AG10803 (cell line): Measurements from ENCODE around the gene ZNF624.

Experiments used
- DNase-seq: peaks from one replicate; pipeline ENCODE4 v3.0.0; 2010; ENCODE audit warnings: low read depth
- H3K4me3 ChIP-seq: 2 replicates; pipeline ENCODE4 v1.5.1; 2011; ENCODE audit warnings: mild to moderate bottlenecking, low read length, control low read depth
- TF ChIP-seq, protein P1 (sequence below): conservative IDR thresholded peaks from 2 replicates; pipeline ENCODE4 v1.5.1; 2011; ENCODE audit warnings: mild to moderate bottlenecking, low read length, control low read depth, inconsistent platforms

ZNF624 gene

DNA sequence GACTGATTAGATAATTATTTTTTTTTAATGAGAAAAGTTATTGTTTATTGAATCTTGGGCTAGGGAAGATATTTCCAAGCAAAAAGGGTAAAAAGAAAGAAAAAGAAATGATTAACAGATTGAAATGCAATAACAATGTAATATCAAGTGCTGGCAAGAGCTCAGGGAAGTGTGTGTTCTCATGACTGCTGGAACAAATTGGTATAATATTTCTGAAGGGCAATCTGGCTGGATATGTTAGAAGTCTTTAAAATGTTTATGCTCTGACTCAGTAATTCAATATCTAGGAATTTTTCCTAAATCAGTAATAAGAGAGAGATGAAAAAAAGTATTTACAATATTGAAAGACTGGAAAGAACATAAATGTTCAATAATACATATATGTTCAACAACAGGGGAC, 7.6 kb upstream of the ZNF624 start:
- DNase-seq: no peak
- H3K4me3 ChIP-seq: no peak overlapping the region
- TF ChIP-seq, protein P1, sequence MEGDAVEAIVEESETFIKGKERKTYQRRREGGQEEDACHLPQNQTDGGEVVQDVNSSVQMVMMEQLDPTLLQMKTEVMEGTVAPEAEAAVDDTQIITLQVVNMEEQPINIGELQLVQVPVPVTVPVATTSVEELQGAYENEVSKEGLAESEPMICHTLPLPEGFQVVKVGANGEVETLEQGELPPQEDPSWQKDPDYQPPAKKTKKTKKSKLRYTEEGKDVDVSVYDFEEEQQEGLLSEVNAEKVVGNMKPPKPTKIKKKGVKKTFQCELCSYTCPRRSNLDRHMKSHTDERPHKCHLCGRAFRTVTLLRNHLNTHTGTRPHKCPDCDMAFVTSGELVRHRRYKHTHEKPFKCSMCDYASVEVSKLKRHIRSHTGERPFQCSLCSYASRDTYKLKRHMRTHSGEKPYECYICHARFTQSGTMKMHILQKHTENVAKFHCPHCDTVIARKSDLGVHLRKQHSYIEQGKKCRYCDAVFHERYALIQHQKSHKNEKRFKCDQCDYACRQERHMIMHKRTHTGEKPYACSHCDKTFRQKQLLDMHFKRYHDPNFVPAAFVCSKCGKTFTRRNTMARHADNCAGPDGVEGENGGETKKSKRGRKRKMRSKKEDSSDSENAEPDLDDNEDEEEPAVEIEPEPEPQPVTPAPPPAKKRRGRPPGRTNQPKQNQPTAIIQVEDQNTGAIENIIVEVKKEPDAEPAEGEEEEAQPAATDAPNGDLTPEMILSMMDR: no peak

- peak overlapping the region; percentile 65 for H3K4me3 ChIP-seq
- TF ChIP-seq, protein P1: no peak
- no peak for DNase-seq
Observed at GRCh38 chr17:16652847-16653366, 743 bp downstream of the ZNF624 start.

GRCh38 chr17:16652252-16652651, 1.4 kb downstream of the ZNF624 start:
- peak overlapping the region; percentile 65 for H3K4me3 ChIP-seq
- DNase-seq: no peak
- TF ChIP-seq, protein P1: no peak

- no peak for DNase-seq
- no peak overlapping the region for H3K4me3 ChIP-seq
- TF ChIP-seq, protein P1: no peak
Observed at GRCh38 chr17:16649585-16649984, 4.1 kb downstream of the ZNF624 start.

GRCh38 chr17:16639438-16639837, 14.2 kb downstream of the ZNF624 start:
- TF ChIP-seq, protein P1: no peak
- no peak for DNase-seq
- no peak overlapping the region for H3K4me3 ChIP-seq

DNA sequence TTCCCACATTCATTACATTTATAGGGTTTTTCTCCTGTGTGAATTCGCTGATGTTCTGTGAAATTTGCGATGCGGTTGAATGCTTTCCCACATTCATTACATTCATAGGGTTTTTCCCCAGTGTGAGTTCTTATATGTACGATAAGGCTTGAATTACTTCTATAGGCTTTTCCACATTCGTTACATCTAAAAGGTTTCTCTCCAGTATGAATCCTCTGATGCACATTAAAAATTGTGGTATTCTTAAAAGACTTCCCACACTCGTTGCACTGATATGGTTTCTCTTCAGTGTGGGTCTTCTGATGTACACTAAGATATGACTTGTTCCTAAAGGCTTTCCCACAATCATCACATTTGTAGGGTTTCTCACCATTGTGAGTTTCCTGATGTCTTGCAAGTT, 30.4 kb downstream of the ZNF624 start:
- no peak overlapping the region for H3K4me3 ChIP-seq
- TF ChIP-seq, protein P1: no peak
- no peak for DNase-seq

- H3K4me3 ChIP-seq: no peak overlapping the region
- TF ChIP-seq, protein P1: no peak
- no peak for DNase-seq
Observed at GRCh38 chr17:16622540-16623277, 30.9 kb downstream of the ZNF624 start.
